HCT116 (cell line): Measurements from ENCODE around the gene TBC1D14. TPM values are rescaled to one million over a fixed set of nuclear protein-coding genes. Genes with fewer than 3 reads are reported as not detected.

Experiments
- ATAC-seq: fragments of 200-7000 bp; cut with Tn5 transposase; 2 replicates; pipeline ENCODE4 v1.9.1; 2020; ENCODE audit warnings: mild to moderate bottlenecking, moderate library complexity
- BruUV-seq: library from RNA; stranded (reverse); fragments of 400-500 nt; replicated peaks from 2 replicates; lab custom pipeline; 2021; lab: Mats Ljungman, UMichigan
- CTCF ChIA-PET: fragments of 300-600 bp; sonication (Branson Sonifier 250); formaldehyde crosslinking; loops from one replicate; lab custom pipeline; 2021; ENCODE audit warnings: antibody characterized with exemption; lab: Charles Lee
- POLR2A ChIA-PET: fragments of 300-600, 350-600 bp; sonication (Branson Sonifier 250); formaldehyde crosslinking; loops from one replicate; lab custom pipeline; 2021; ENCODE audit warnings: antibody characterized with exemption; lab: Charles Lee
- RAD21 ChIA-PET, 2 experiments: fragments of 300-600 bp; sonication (Branson Sonifier 250); formaldehyde crosslinking; loops; one replicate each; lab custom pipeline; 2023; ENCODE audit warnings: low total read pairs in 2 of 2; ENCODE audit not compliant: uncharacterized antibody in 2 of 2, unreplicated experiment in 2 of 2, low non-redundant PET in 1 of 2; lab: Charles Lee
- DNase-seq: peaks from one replicate; pipeline ENCODE4 v3.0.0-alpha.2; 2010; ENCODE audit warnings: low read depth, low spot score
- H2AFZ ChIP-seq: fragments of 200-600 bp; shearing (Covaris generic), sonication (generic); 2 replicates; pipeline ENCODE4 v1.6.1; 2017; ENCODE audit warnings: low read depth, mixed run types, mixed read lengths, antibody characterized with exemption, low read length; ENCODE audit not compliant: poor library complexity, severe bottlenecking
- H3K27ac ChIP-seq: 2 replicates; pipeline ENCODE4 v1.5.1; 2012; ENCODE audit warnings: low read depth, low read length
- H3K27me3 ChIP-seq: fragments of 200-600 bp; sonication (generic); 2 replicates; pipeline ENCODE4 v1.6.1; 2016; ENCODE audit warnings: mixed run types, low read length, mixed read lengths; ENCODE audit not compliant: insufficient read depth
- H3K36me3 ChIP-seq, 2 experiments: fragments of 200-500 bp in 1 of 2; fragments of 200-600 bp in 1 of 2; sonication (Bioruptor generic) in 1 of 2; sonication (generic) in 1 of 2; 2 replicates each; pipeline versions ENCODE4 v1.5.1 to v1.6.1; 2014 to 2016; ENCODE audit warnings: low read length in 2 of 2, inconsistent platforms in 1 of 2, mixed read lengths in 1 of 2, mixed run types in 1 of 2; ENCODE audit not compliant: insufficient read depth in 2 of 2, control insufficient read depth in 1 of 2
- H3K4me1 ChIP-seq, 2 experiments: fragments of 200-600 bp in 1 of 2; sonication (generic) in 1 of 2; 2 replicates each; pipeline versions ENCODE4 v1.5.1 to v1.6.1; 2012 to 2017; ENCODE audit warnings: low read length in 2 of 2, inconsistent platforms in 1 of 2, mild to moderate bottlenecking in 1 of 2, mixed read lengths in 1 of 2, mixed run types in 1 of 2, moderate library complexity in 1 of 2; ENCODE audit not compliant: insufficient read depth in 2 of 2, control insufficient read depth in 1 of 2
- H3K4me2 ChIP-seq: fragments of 200-600 bp; sonication (generic); 2 replicates; pipeline ENCODE4 v1.6.1; 2017; ENCODE audit warnings: mixed run types, low read length, mixed read lengths
- H3K4me3 ChIP-seq, 2 experiments: fragments of 200-600 bp in 1 of 2; sonication (generic) in 1 of 2; replicated peaks in 1 of 2; 2 replicates each; pipeline ENCODE4 v1.5.1; 2011 to 2016; ENCODE audit warnings: low read length in 2 of 2, control low read depth in 1 of 2, low read depth in 1 of 2, mild to moderate bottlenecking in 1 of 2, mixed read lengths in 1 of 2, mixed run types in 1 of 2
- H3K79me2 ChIP-seq: fragments of 200-600 bp; sonication (generic); 2 replicates; pipeline ENCODE4 v1.6.1; 2017; ENCODE audit warnings: mild to moderate bottlenecking, mixed run types, low read length, moderate library complexity, mixed read lengths; ENCODE audit not compliant: insufficient read depth
- H3K9ac ChIP-seq: fragments of 200-600 bp; sonication (generic); 2 replicates; pipeline ENCODE4 v1.6.1; 2016; ENCODE audit warnings: low read length, mixed read lengths
- H3K9me2 ChIP-seq: fragments of 200-600 bp; sonication (generic), shearing (Covaris generic); 2 replicates; pipeline ENCODE4 v1.6.1; 2017; ENCODE audit warnings: mixed run types, mild to moderate bottlenecking, moderate library complexity; ENCODE audit not compliant: insufficient read depth
- H3K9me3 ChIP-seq, 2 experiments: fragments of 200-500 bp in 1 of 2; fragments of 200-600 bp in 1 of 2; sonication (Bioruptor generic) in 1 of 2; sonication (generic) in 1 of 2; 2 replicates each; pipeline ENCODE4 v1.6.1; 2014 to 2017; ENCODE audit warnings: low read length in 2 of 2, mixed read lengths in 2 of 2, inconsistent platforms in 1 of 2, low read depth in 1 of 2, mild to moderate bottlenecking in 1 of 2, mixed run types in 1 of 2, moderate library complexity in 1 of 2; ENCODE audit not compliant: control insufficient read depth in 1 of 2, insufficient read depth in 1 of 2
- H4K20me1 ChIP-seq: fragments of 200-600 bp; sonication (generic), shearing (Covaris generic); 2 replicates; pipeline ENCODE4 v1.6.1; 2017; ENCODE audit warnings: mixed run types, mild to moderate bottlenecking, moderate library complexity; ENCODE audit not compliant: insufficient read depth
- ATF3 ChIP-seq: IDR thresholded peaks from 2 replicates; pipeline ENCODE4 v1.6.1; 2012
- CBX3 ChIP-seq: IDR thresholded peaks from 2 replicates; pipeline ENCODE4 v1.6.1; 2012; ENCODE audit warnings: low read depth
- EGR1 ChIP-seq: IDR thresholded peaks from 2 replicates; pipeline ENCODE4 v1.6.1; 2012; ENCODE audit warnings: low read depth
- ELF1 ChIP-seq: IDR thresholded peaks from 2 replicates; pipeline ENCODE4 v1.6.1; 2012; ENCODE audit warnings: low read depth, borderline replicate concordance
- EZH2phosphoT487 ChIP-seq: fragments of 200-600 bp; IDR thresholded peaks from 2 replicates; pipeline ENCODE4 v1.6.1; 2018; ENCODE audit warnings: antibody characterized with exemption, borderline replicate concordance
- MAX ChIP-seq: IDR thresholded peaks from 2 replicates; pipeline ENCODE4 v1.6.1; 2012
- POLR2A ChIP-seq: IDR thresholded peaks from 2 replicates; pipeline ENCODE4 v1.7.0; 2011; ENCODE audit warnings: borderline replicate concordance; ENCODE audit not compliant: insufficient read depth, insufficient read length; ENCODE audit errors: extremely low read depth
- RAD21 ChIP-seq: IDR thresholded peaks from 2 replicates; pipeline ENCODE4 v1.6.1; 2012; ENCODE audit warnings: low read depth, mild to moderate bottlenecking
- SIN3A ChIP-seq: IDR thresholded peaks from 2 replicates; pipeline ENCODE4 v1.6.1; 2012; ENCODE audit warnings: low read depth
- SP1 ChIP-seq: IDR thresholded peaks from 2 replicates; pipeline ENCODE4 v1.6.1; 2012; ENCODE audit warnings: low read depth
- ZBTB33 ChIP-seq: IDR thresholded peaks from 2 replicates; pipeline ENCODE4 v1.6.1; 2011; ENCODE audit warnings: mild to moderate bottlenecking, low read length, moderate library complexity; ENCODE audit not compliant: insufficient replicate concordance; ENCODE audit errors: extremely low read depth
- ZFX ChIP-seq: fragments of 450-650 bp; IDR thresholded peaks from 2 replicates; pipeline ENCODE4 v1.6.1; 2017
- intact Hi-C: fragments of 100-400 bp; cut with micrococcal nuclease; formaldehyde crosslinking; loops from 2 replicates; pipeline ENCODE4 v1.10.0; 2022
- total RNA-seq: library from RNA; stranded (reverse); gene quantifications from one replicate; pipeline ENCODE4 v1.2.1, GENCODE V29; 2021; ENCODE audit not compliant: unreplicated experiment

TBC1D14 gene
- total RNA-seq, 1 experiment from 2014 or later, result 62.9 TPM

- no peak overlapping the region for H3K4me2 ChIP-seq
Observed at GRCh38 chr4:6991771-6992557, 82.3 kb downstream of the TBC1D14 start.

More at GRCh38 chr4:6991771-6992557, 82.3 kb downstream of the TBC1D14 start:
- Histone ChIP-seq H3K27ac (no peak overlapping the region), H3K9me3 (no peaks in the 10 kb centered on the region), H3K4me1 (peaks cover 6 to 34% of the 10 kb centered on the region in 2 experiments; a peak in 2 of 4 replicates), H2AFZ (no peak overlapping the region), H3K4me3 (no peak overlapping the region), H4K20me1 (no peaks in the 10 kb centered on the region), H3K79me2 (peaks cover 79% of the 10 kb centered on the region), H3K9ac (no peak overlapping the region), H3K27me3 (no peaks in the 10 kb centered on the region), H3K9me2 (no peaks in the 10 kb centered on the region), H3K36me3 (peaks cover 7 to 21% of the 10 kb centered on the region in 2 experiments; a peak in 3 of 4 replicates)
- POLR2A ChIA-PET, result no interaction called here
- no peak for ATAC-seq
- no peak for DNase-seq
- CTCF ChIA-PET, result no interaction called here
- no TSS peak for BruUV-seq
- intact Hi-C loops, result no loop called here
- RAD21 ChIA-PET, result no interaction called here
- TF ChIP-seq EZH2phosphoT487 (no peak), ATF3 (no peak), EGR1 (no peak), POLR2A (no peak), SP1 (no peak), ELF1 (no peak), CBX3 (no peak), ZFX (no peak), SIN3A (no peak), RAD21 (no peak), ZBTB33 (no peak), MAX (no peak)
